OCI-LY7 (cell line): ENCODE data around the gene TTF1.

ENCODE experiments used
- EZH2phosphoT487 ChIP-seq: fragments of 200-600 bp; sonication (generic); IDR thresholded peaks from 2 replicates; pipeline ENCODE4 v1.6.1; 2018; ENCODE audit warnings: low read depth, borderline replicate concordance, mild to moderate bottlenecking, mixed run types, antibody characterized with exemption, low read length, moderate library complexity, mixed read lengths
- TF ChIP-seq, protein P1 (sequence below): fragments of 200-600 bp; sonication (generic); conservative IDR thresholded peaks from 2 replicates; pipeline ENCODE4 v1.5.1; 2014; ENCODE audit warnings: mild to moderate bottlenecking, antibody characterized with exemption, low read length, moderate library complexity, mixed read lengths

DNA sequence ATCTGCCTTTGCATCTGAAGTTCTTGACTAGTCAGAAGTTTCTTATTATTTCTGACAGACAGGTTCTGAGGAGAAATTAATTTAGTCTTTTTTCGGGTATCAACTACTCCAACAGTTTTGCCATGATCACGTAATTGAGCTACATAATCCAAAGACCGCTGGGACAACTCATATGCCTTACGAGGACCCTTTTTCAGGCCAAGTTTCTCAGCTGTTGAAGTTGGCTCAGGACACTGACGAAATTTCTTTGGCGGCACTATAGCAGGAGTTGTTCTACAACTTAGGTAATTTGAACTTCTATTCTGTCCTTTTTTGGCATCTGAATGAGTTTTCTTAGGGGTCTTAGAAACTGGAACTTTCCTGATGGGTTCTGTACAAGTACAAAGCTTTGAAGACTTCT lies 79.1 kb downstream of the TTF1 start:
- TF ChIP-seq, protein P1, sequence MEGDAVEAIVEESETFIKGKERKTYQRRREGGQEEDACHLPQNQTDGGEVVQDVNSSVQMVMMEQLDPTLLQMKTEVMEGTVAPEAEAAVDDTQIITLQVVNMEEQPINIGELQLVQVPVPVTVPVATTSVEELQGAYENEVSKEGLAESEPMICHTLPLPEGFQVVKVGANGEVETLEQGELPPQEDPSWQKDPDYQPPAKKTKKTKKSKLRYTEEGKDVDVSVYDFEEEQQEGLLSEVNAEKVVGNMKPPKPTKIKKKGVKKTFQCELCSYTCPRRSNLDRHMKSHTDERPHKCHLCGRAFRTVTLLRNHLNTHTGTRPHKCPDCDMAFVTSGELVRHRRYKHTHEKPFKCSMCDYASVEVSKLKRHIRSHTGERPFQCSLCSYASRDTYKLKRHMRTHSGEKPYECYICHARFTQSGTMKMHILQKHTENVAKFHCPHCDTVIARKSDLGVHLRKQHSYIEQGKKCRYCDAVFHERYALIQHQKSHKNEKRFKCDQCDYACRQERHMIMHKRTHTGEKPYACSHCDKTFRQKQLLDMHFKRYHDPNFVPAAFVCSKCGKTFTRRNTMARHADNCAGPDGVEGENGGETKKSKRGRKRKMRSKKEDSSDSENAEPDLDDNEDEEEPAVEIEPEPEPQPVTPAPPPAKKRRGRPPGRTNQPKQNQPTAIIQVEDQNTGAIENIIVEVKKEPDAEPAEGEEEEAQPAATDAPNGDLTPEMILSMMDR, result no peak
- TF ChIP-seq EZH2phosphoT487, result no peak
